ENCODE measurements around the gene PLSCR2.

The PLSCR2 gene

GRCh38 chr3:146390006-146390772 is 79.2 kb downstream of the PLSCR2 start:
- DNase-seq (ENCODE audit: low spot score in 2 of 2) (no peak), ATAC-seq (replicated peaks; ENCODE audit: extremely low read depth, poor library complexity, severe bottlenecking) (no peak)
- H3K27ac Mint-ChIP-seq (ENCODE audit: low read depth): no peak overlapping the region
- no peak overlapping the region for H3K4me3 Mint-ChIP-seq
- no peaks in the 10 kb centered on the region for H3K9me3 Mint-ChIP-seq
- peaks cover 10% of the 10 kb centered on the region for H3K27me3 Mint-ChIP-seq
- H3K4me1 Mint-ChIP-seq: no peaks in the 10 kb centered on the region
- no peaks in the 10 kb centered on the region for H3K36me3 Mint-ChIP-seq (ENCODE audit: insufficient read depth)

GRCh38 chr3:146387566-146387965 is 81.8 kb downstream of the PLSCR2 start:
- H3K27ac Mint-ChIP-seq (ENCODE audit: low read depth): no peak overlapping the region
- DNase-seq (ENCODE audit: low spot score in 2 of 2) (no peak), ATAC-seq (replicated peaks; ENCODE audit: extremely low read depth, poor library complexity, severe bottlenecking) (no peak)
- peaks cover 10% of the 10 kb centered on the region for H3K27me3 Mint-ChIP-seq
- no peaks in the 10 kb centered on the region for H3K9me3 Mint-ChIP-seq
- no peaks in the 10 kb centered on the region for H3K4me1 Mint-ChIP-seq
- no peaks in the 10 kb centered on the region for H3K36me3 Mint-ChIP-seq (ENCODE audit: insufficient read depth)
- H3K4me3 Mint-ChIP-seq: no peak overlapping the region

- no peak overlapping the region for H3K27ac Mint-ChIP-seq (ENCODE audit: low read depth)
- no peak overlapping the region for H3K4me3 Mint-ChIP-seq
- no peaks in the 10 kb centered on the region for H3K9me3 Mint-ChIP-seq
- H3K36me3 Mint-ChIP-seq (ENCODE audit: insufficient read depth): no peaks in the 10 kb centered on the region
- H3K27me3 Mint-ChIP-seq: peaks cover 10% of the 10 kb centered on the region
- ATAC-seq (replicated peaks; ENCODE audit: extremely low read depth, poor library complexity, severe bottlenecking) (no peak), DNase-seq (ENCODE audit: low spot score in 2 of 2) (no peak)
- no peaks in the 10 kb centered on the region for H3K4me1 Mint-ChIP-seq
Measured at GRCh38 chr3:146386936-146387335, 82.4 kb downstream of the PLSCR2 start.

- ATAC-seq (replicated peaks; ENCODE audit: extremely low read depth, poor library complexity, severe bottlenecking) (no peak), DNase-seq (ENCODE audit: low spot score in 2 of 2) (no peak)
- Mint-ChIP-seq H3K4me3 (no peak overlapping the region), H3K27ac (ENCODE audit: low read depth) (no peak overlapping the region), H3K9me3 (no peaks in the 10 kb centered on the region), H3K36me3 (ENCODE audit: insufficient read depth) (no peaks in the 10 kb centered on the region), H3K4me1 (no peaks in the 10 kb centered on the region), H3K27me3 (peaks cover 10% of the 10 kb centered on the region)
Measured at GRCh38 chr3:146384786-146385185, 84.6 kb downstream of the PLSCR2 start.

Measured in central memory CD8-positive, alpha-beta T cell (primary cell).